ENCODE measurements around the gene TCF7L1.

TCF7L1 gene

DNA sequence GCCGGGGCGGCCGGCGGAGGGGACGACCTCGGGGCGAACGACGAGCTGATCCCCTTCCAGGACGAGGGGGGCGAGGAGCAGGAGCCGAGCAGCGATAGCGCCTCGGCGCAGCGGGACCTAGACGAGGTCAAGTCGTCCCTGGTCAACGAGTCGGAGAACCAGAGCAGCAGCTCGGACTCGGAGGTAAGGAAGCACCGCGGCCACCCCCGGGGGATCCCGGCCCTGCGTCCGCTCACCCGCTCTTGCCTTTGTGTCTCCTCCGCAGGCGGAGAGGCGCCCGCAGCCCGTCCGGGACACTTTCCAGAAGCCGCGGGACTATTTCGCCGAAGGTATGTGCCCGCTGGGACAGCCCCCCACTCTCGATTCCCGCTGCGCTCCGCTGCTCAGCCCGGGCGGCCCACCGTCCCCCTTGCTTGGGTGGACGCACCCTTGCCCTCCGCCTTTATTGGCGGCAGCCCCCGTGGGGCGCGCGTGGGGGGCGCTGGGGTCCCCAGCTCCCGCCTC lies 611 bp downstream of the TCF7L1 start:
- no peak overlapping the region for H3K27ac ChIP-seq (ENCODE audit: low read length)
- H3K4me1 ChIP-seq (ENCODE audit: low read length): no peaks in the 10 kb centered on the region
- H3K9me2 ChIP-seq (replicated peaks; ENCODE audit: insufficient read depth, low read length): no peaks in the 10 kb centered on the region
- no peak overlapping the region for H3K9ac ChIP-seq (ENCODE audit: low read length)
- peaks cover 28% of the 10 kb centered on the region for H3K27me3 ChIP-seq (replicated peaks; ENCODE audit: insufficient read depth, low read length)
- H2AFZ ChIP-seq (ENCODE audit: low read length): no peak overlapping the region
- no peaks in the 10 kb centered on the region for H4K20me1 ChIP-seq (ENCODE audit: insufficient read depth, low read length)
- no peak overlapping the region for H3K4me3 ChIP-seq (ENCODE audit: low read length)
- no peak for DNase-seq
- H3K4me2 ChIP-seq (ENCODE audit: low read depth, low read length): peak overlapping the region; percentile 52; the same call in 1 of the 2 replicates
- TF ChIP-seq EZH2phosphoT487 (IDR thresholded peaks at IDR 0.05; ENCODE audit: low read length): no peak
- TF ChIP-seq, protein P1, sequence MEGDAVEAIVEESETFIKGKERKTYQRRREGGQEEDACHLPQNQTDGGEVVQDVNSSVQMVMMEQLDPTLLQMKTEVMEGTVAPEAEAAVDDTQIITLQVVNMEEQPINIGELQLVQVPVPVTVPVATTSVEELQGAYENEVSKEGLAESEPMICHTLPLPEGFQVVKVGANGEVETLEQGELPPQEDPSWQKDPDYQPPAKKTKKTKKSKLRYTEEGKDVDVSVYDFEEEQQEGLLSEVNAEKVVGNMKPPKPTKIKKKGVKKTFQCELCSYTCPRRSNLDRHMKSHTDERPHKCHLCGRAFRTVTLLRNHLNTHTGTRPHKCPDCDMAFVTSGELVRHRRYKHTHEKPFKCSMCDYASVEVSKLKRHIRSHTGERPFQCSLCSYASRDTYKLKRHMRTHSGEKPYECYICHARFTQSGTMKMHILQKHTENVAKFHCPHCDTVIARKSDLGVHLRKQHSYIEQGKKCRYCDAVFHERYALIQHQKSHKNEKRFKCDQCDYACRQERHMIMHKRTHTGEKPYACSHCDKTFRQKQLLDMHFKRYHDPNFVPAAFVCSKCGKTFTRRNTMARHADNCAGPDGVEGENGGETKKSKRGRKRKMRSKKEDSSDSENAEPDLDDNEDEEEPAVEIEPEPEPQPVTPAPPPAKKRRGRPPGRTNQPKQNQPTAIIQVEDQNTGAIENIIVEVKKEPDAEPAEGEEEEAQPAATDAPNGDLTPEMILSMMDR (IDR thresholded peaks at IDR 0.05; ENCODE audit: low read length): no peak
- TF ChIP-seq EZH2 (optimal IDR thresholded peaks at IDR 0.05; ENCODE audit: low read depth, low read length): no peak
- no peaks in the 10 kb centered on the region for H3K79me2 ChIP-seq (ENCODE audit: low read length)
- no peaks in the 10 kb centered on the region for H3K9me3 ChIP-seq (replicated peaks; ENCODE audit: insufficient read depth, low read length)
- no peaks in the 10 kb centered on the region for H3F3A ChIP-seq (ENCODE audit: insufficient read depth, low read length)
- no peaks in the 10 kb centered on the region for H3K36me3 ChIP-seq (replicated peaks; ENCODE audit: insufficient read depth, low read length)

DNA sequence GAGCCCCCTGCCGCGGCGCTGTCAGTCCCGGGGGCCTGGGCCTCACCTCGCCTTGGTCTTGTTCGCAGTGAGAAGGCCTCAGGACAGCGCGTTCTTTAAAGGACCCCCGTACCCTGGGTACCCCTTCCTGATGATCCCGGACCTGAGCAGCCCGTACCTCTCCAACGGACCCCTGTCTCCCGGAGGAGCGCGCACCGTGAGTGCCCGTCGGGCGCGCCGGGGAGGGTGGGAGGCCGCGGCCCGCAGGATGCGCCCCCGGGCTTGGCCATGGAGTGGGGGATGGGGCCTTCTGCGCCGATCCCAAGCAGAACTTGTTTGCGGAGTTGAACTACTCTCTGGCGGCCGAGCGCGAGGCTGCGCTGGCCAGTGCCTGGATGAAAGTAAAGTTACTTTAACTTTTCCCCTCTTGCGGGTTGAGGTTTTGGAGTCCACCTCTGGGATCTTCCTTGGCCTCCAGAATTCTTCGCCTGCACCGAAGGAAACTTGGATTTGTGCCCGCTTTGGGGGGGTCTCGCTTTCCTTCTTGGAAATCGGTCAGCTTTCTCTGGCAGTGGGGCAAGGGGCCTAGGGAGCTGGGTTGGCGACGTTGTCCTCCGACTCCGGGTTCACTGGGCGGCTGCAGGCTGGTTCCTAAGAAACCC lies 1.2 kb downstream of the TCF7L1 start:
- DNase-seq: no peak
- H2AFZ ChIP-seq (ENCODE audit: low read length): no peak overlapping the region
- H3K4me2 ChIP-seq (ENCODE audit: low read depth, low read length): no peak overlapping the region
- H3K9me2 ChIP-seq (replicated peaks; ENCODE audit: insufficient read depth, low read length): no peaks in the 10 kb centered on the region
- no peak overlapping the region for H3K9ac ChIP-seq (ENCODE audit: low read length)
- H3K27ac ChIP-seq (ENCODE audit: low read length): no peak overlapping the region
- H3K9me3 ChIP-seq (replicated peaks; ENCODE audit: insufficient read depth, low read length): no peaks in the 10 kb centered on the region
- H3K4me3 ChIP-seq (ENCODE audit: low read length): no peak overlapping the region
- H3K36me3 ChIP-seq (replicated peaks; ENCODE audit: insufficient read depth, low read length): no peaks in the 10 kb centered on the region
- no peaks in the 10 kb centered on the region for H3F3A ChIP-seq (ENCODE audit: insufficient read depth, low read length)
- no peaks in the 10 kb centered on the region for H3K79me2 ChIP-seq (ENCODE audit: low read length)
- peaks cover 28% of the 10 kb centered on the region for H3K27me3 ChIP-seq (replicated peaks; ENCODE audit: insufficient read depth, low read length)
- H4K20me1 ChIP-seq (ENCODE audit: insufficient read depth, low read length): no peaks in the 10 kb centered on the region
- no peak for TF ChIP-seq EZH2 (optimal IDR thresholded peaks at IDR 0.05; ENCODE audit: low read depth, low read length)
- TF ChIP-seq, protein P1 (IDR thresholded peaks at IDR 0.05; ENCODE audit: low read length): no peak
- TF ChIP-seq EZH2phosphoT487 (IDR thresholded peaks at IDR 0.05; ENCODE audit: low read length): no peak
- H3K4me1 ChIP-seq (ENCODE audit: low read length): no peaks in the 10 kb centered on the region

DNA sequence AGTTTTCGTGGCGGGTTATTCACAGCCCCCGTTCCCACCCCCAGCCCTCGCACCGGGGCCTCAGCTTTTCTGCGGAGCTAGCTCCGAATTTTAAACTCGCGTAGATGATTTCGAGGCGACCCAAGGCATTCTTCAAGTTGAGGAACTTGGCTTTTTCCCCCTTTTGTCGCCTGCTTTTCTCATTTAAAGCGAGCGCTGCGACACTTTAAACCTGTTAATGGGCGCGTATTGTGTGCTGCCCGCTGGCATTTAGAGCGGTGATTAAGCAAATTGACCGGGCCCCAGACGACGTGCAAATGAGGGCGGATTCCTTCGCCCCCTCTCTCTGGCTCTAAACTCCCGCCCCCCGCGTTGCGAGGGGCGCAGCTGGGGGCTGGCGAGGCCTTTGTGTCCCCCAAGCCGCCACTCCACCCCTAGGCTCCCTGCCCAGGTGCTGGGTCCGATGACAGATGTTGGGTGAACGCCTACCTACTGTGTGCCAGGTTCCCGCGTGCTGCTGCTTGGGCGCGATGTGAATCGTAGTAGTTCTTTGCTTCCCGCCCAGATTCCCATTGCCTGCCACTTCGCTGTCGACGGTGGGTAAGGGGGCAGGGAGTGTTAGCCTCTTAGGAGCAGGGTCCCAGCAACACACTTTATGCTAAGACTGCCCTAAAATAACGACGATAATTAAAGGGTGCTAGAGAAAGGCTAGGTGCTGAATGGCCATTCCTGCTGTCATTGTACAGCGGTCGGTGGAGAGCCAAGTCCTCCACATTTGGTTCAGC lies 1.9 kb downstream of the TCF7L1 start:
- H3K27ac ChIP-seq (ENCODE audit: low read length): no peak overlapping the region

More for the DNA sequence above, 1.9 kb downstream of the TCF7L1 start:
- H3K9ac ChIP-seq (ENCODE audit: low read length): no peak overlapping the region
- no peaks in the 10 kb centered on the region for H3K79me2 ChIP-seq (ENCODE audit: low read length)
- no peaks in the 10 kb centered on the region for H3K9me2 ChIP-seq (replicated peaks; ENCODE audit: insufficient read depth, low read length)
- H3K4me2 ChIP-seq (ENCODE audit: low read depth, low read length): no peak overlapping the region
- TF ChIP-seq, protein P1 (IDR thresholded peaks at IDR 0.05; ENCODE audit: low read length): no peak
- TF ChIP-seq EZH2phosphoT487 (IDR thresholded peaks at IDR 0.05; ENCODE audit: low read length) (no peak), EZH2 (optimal IDR thresholded peaks at IDR 0.05; ENCODE audit: low read depth, low read length) (no peak)
- H3K27me3 ChIP-seq (replicated peaks; ENCODE audit: insufficient read depth, low read length): peaks cover 28% of the 10 kb centered on the region
- H3K36me3 ChIP-seq (replicated peaks; ENCODE audit: insufficient read depth, low read length): no peaks in the 10 kb centered on the region
- H3F3A ChIP-seq (ENCODE audit: insufficient read depth, low read length): no peaks in the 10 kb centered on the region
- H3K9me3 ChIP-seq (replicated peaks; ENCODE audit: insufficient read depth, low read length): no peaks in the 10 kb centered on the region
- no peak overlapping the region for H2AFZ ChIP-seq (ENCODE audit: low read length)
- H4K20me1 ChIP-seq (ENCODE audit: insufficient read depth, low read length): no peaks in the 10 kb centered on the region
- no peak for DNase-seq
- H3K4me3 ChIP-seq (ENCODE audit: low read length): no peak overlapping the region
- no peaks in the 10 kb centered on the region for H3K4me1 ChIP-seq (ENCODE audit: low read length)

All from MM.1S (cell line).